SHP77 treated with DMSO at 0.1 percent for 48 hours (cell line): ENCODE results near the gene MLEC.
A peak's percentile ranks its signal among the peaks of the same experiment; 100 is the strongest.
"Not testable (repeated sequence)": the region's sequence is repeated elsewhere in the genome, so short reads cannot be mapped to it uniquely, and the experiment has no call there.

ENCODE experiments used
- DNase-seq: peaks from one replicate; lab custom pipeline; 2025; lab: John Stamatoyannopoulos, UW

The MLEC gene

DNA sequence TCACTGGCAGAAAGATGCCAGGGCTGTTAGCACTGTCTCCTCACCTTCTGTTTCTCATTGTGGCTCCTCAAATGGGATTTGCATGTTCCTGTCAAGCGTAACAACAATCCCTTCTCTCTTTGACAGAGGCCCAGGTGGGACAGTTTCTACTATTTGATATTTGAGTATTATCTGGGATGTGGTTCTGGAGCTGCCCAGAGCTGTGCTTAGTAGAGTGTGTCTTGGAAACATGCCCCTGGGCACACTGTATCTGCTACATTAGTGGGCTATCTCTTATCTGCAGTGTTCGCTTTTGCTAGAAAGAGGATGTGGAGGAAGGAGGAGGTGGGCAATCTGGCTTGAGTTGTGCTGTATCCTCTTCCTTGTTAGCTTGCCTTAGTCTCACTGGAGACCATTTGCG lies 34.9 kb downstream of the MLEC start:
- no peak for DNase-seq

DNA sequence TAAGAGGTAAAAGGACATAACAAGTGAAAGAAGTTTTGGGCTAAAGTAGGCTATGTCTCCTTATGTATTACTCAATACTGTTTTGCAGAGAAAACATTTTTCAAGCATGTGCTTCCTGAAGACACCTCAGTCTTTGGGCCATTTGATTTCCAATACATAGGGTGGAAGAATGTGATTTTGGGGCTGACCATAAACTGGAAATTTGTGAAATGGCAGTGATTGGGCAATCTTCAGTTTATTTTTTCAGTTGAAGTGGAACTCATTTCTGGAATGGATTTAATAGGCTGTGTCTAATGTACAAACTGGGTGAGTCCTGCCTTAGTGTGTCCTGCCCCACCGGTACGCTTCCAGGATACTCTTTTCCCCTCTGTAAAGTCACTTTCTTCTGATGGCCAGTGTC lies 35.8 kb downstream of the MLEC start:
- DNase-seq, result no peak

DNA sequence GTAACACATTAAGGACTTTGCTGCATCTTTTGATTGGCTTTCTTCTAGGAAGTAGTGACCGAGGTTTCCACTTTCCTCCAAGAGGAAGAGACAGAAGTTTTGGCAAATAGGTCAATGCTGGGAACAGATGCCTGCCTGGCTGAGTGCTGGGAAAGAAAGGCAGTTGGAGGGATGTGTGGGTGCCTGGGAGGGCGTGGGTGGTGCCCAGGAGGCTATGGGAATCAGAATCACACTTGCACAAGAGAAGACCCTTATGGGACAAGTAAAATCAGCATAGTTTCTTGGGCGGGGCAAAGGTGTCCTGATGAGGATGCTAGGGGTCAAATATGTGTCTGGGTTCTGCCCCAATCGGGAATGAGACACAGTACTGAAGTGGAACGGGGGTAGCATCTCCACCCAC lies 37.8 kb downstream of the MLEC start:
- no peak for DNase-seq

DNA sequence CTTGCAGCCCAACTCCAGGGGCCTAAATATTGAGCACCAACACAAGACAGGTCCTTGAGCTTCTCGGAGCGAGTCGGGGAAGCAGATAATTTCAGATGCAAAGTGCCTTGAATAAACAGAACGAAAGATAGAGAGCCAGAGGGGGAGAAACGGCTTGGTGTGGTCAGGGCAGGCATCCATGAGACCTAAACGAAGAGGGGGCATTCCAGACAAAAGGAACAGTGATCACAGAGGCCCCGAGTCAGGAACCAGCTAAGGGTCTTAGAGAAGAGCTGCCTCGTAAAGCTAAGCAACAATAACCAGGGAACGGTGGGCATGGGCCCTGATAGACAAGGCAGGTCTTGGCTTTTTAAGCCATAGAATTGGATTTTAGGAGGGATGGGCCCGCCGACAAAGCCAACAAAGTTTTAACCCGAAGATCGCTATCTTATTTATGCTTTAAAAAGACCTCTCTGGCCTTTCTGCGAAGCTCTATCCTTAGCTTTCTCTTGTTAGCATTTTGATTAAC lies 38.3 kb downstream of the MLEC start:
- DNase-seq, result no peak

- peak; percentile 64 for DNase-seq
Observed at GRCh38 chr12:120725659-120726509, 38.9 kb downstream of the MLEC start, which contains the start of gene ACADS. Gene ACADS, plus strand, starts transcription at chr12:120725826. Its CDS starts 60 bp downstream, at chr12:120725886.

- no peak for DNase-seq
Observed at GRCh38 chr12:120726510-120726793, 39.5 kb downstream of the MLEC start.

DNA sequence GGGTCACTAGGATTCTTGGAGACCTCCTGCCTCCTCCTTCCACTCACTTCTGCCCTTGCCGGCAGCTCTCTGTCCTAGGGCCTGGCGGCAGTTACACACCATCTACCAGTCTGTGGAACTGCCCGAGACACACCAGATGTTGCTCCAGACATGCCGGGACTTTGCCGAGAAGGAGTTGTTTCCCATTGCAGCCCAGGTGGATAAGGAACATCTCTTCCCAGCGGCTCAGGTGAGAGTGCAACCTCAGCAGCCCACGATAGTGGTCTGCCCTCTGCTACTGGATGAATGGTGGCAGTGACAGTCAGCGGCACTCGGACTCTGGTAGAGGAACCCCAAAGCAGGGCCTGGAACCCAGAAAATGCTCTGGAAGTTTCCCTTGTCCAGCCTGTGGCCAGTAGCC lies 40.0 kb downstream of the MLEC start:
- no peak for DNase-seq

DNA sequence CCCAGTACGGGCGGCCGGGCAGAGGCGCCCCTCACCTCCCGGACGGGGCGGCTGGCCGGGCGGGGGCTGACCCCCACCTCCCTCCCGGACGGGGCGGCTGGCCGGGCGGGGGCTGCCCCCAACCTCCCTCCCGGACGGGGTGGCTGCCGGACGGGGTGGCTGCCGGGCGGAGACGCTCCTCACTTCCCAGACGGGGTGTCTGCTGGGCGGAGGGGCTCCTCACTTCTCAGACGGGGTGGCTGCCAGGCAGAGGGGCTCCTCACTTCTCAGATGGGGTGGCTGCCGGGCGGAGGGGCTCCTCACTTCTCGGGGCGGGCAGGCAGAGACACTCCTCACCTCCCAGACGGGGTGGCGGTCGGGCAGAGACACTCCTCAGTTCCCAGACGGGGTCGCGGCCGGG lies 45.2 kb downstream of the MLEC start:
- DNase-seq, result not testable (repeated sequence)

GRCh38 chr12:120733574-120733973 lies 46.6 kb downstream of the MLEC start:
- no peak for DNase-seq

GRCh38 chr12:120734210-120734609 lies 47.3 kb downstream of the MLEC start:
- DNase-seq, result no peak

- DNase-seq, result no peak
Observed at GRCh38 chr12:120735181-120735580, 48.2 kb downstream of the MLEC start.

DNA sequence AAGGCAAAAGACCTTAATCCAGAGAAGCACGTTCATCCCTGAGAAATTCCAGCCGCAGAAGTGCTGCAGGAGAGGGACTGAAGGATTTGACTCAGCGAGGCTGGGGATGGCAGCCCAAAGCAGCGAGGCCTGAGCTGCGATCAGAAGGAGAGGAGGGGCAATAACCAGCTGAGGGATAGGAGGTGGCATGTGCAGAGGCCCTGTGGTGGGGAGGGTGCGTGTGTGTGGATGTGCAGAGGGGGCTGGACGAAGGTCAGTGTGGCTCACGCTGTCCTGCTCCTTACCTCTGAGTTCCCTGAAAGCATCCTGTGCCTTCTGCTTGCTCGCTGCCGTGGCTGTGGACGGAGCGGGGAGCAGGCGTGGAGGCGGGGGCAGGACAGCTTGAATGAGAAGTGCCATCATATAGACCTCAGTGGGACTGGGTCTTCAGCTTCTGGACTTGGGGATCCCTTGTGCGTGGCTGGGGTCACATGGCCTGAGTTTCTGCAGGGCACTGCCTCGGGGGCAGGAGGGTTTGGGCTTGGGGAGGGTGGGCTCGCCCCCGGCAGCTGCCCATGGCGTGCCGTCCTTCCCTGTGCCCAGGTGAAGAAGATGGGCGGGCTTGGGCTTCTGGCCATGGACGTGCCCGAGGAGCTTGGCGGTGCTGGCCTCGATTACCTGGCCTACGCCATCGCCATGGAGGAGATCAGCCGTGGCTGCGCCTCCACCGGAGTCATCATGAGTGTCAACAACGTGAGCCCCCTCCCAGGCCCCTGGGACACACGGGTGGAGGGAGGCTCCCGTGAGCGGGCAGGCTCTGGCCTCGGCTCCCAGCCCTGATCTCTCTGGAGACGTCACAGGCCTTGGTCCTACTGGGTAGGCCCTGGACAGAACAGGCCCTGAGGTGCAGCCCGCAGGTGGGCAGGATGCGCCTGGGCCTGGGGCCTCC lies 49.7 kb downstream of the MLEC start:
- DNase-seq, result no peak

DNA sequence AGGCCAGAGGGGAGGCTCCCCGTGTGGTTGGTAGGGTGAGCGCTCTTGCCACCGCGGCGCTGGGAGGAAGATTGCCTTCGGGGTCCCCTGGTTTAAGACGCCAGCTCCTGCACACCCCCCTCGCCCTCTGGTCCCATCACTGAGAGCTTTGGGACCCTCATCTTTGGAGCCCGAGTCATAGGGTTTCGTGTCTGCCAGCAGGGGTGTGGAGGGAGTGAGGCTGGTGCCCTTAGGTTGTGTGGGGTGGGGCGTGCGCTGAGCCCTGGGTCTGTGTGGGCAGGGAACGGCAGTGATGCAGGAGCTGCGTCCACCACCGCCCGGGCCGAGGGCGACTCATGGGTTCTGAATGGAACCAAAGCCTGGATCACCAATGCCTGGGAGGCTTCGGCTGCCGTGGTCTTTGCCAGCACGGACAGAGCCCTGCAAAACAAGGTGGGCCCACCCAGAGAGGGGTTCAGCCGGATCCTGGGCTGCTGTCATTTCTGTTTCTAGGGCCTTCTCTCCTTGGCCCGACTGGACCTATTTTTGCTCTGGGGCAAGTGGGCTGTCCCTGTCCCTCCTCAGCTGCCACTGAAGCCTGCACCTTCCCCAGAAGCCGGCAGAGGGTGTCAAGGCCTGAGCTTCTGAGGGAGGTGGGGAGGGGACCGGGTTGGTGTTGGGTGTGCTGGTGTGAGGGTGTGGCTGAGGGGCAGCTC lies 50.8 kb downstream of the MLEC start:
- DNase-seq, result no peak

- DNase-seq, result no peak
Observed at GRCh38 chr12:120738252-120739030, 51.5 kb downstream of the MLEC start.

DNA sequence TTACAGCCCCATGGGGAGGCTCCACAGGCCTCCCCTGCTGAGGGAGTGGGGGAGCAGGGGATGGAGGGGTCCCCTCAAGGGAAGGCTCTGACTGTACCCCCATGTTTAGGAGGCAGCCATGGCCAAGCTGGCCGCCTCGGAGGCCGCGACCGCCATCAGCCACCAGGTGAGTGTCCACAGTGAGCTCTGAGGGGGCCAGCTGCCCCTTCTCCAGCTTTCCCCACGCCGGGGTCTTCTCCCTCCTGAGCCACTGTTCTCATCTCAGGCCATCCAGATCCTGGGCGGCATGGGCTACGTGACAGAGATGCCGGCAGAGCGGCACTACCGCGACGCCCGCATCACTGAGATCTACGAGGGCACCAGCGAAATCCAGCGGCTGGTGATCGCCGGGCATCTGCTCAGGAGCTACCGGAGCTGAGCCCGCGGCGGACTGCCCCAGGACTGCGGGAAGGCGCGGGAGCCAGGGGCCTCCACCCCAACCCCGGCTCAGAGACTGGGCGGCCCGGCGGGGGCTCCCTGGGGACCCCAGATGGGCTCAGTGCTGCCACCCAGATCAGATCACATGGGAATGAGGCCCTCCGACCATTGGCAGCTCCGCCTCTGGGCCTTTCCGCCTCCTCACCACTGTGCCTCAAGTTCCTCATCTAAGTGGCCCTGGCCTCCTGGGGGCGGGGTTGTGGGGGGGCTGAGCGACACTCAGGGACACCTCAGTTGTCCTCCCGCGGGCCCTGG lies 52.2 kb downstream of the MLEC start:
- DNase-seq, result no peak

GRCh38 chr12:120739821-120740613 lies 53.1 kb downstream of the MLEC start:
- DNase-seq, result no peak

- no peak for DNase-seq
Observed at GRCh38 chr12:120740871-120741270, 53.9 kb downstream of the MLEC start.

GRCh38 chr12:120741476-120742421 lies 54.8 kb downstream of the MLEC start:
- DNase-seq, result no peak
